Stimulated activated CD4-positive, alpha-beta T cell treated with anti-CD3 and anti-CD28 coated beads, Interleukin-15, amount 100 ng/mL, for 48 hours (primary cell): ENCODE data around the gene STK32C.

Experiments used
- DNase-seq, 2 donors: peaks; one replicate each; pipeline ENCODE4 v3.0.0-alpha.2; 2020; ENCODE audit warnings: low read depth in 2 of 2

The STK32C gene

DNA sequence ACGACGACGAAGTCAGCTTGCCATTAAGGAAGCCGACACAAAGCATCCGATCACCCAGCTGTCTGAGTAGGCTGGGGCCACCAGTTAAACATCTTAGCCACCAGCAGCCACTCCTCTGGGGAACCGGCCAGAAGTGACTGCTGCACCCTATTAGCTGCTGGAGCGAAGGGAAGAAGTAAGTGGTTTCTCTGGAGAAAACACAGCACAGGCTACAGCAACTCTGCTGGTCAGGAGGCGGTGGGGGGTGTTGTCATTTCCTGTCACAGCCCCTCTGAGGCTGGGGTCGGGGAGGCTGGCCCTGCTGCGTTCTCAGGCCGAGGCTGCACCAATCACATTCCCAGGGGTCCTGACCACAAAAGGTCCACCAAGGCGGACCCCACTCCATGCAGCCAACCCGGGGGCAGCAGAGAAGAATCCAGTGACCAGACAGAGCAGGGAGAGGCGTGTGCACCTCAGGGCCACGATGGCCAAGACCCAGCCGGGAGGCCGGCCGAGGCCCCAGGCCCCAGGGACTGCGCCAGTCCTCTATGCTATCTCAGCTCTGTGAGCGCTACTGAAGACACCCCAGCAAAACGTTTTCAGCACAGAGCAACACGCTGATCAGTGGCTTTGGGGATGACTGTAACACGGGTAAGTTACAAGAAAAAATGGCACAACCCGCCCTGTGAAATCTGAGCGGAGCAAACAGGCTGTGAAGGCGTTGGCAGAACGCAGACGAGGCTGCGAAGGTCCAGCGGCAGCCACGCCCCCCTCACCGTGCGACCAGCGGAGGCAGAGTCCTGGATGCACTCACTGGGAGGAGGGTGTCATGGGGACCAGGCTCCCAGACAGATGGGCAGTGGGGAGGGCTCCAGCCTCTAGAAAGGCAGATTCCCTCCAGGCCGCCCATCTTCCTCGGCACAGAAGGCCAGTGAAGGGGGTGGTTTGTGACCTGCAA, 24.8 kb downstream of the STK32C start:
- no peak for DNase-seq

- no peak for DNase-seq
Observed at GRCh38 chr10:132281915-132282666, 25.7 kb downstream of the STK32C start.

GRCh38 chr10:132280646-132281074, 27.1 kb downstream of the STK32C start:
- no peak for DNase-seq

DNA sequence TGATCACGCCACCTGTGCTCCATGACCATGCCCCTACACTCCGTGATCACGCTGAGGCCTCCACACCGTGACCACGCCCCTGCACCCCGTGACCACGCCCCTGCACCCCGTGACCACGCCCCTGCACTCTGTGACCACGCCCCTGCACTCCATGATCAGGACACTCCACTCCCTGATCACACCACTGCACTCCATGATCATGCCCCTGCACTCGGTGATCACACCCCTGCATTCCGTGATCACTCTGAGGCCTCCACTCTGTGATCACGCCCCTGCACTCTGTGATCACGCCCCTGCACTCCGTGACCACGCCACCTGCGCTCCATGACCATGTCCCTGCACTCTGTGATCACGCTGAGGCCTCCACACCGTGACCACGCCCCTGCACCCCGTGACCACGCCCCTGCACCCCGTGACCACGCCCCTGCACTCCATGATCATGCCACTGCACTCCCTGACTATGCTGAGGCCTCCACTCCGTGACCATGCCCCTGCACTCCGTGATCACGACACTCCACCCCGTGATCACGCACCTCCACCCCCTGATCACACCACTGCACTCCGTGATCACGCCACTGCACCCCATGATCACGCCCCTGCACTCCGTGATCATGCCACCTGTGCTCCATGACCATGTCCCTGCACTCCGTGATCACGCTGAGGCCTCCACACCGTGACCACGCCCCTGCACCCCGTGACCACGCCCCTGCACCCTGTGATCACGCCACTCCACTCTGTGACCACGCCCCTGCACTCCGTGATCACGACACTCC, 27.7 kb downstream of the STK32C start:
- no peak for DNase-seq

DNA sequence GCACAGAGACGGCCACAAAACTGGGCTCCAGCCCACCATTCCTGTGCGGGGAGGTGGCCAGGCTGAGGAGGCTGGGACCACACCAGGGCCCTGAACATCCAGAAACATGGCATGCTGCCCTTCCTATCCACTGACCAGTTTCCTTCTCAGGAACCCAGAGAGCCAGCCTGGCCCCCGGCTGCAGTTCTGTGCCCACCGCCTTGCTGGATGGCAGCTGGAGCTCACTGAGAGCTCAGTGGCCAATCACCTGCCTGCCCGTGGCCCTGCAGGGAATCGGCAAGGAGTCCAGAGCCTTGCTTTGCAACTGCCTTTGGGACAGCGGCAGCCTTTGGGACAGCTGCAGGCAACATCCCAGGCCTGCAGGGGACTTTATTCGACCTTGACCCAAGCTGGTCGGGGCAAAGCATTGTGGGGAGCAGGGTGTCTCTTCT, 30.4 kb downstream of the STK32C start:
- no peak for DNase-seq

GRCh38 chr10:132276706-132277105, 31.0 kb downstream of the STK32C start:
- DNase-seq, result no peak

- DNase-seq, result no peak
Observed at GRCh38 chr10:132276179-132276675, 31.5 kb downstream of the STK32C start.

DNA sequence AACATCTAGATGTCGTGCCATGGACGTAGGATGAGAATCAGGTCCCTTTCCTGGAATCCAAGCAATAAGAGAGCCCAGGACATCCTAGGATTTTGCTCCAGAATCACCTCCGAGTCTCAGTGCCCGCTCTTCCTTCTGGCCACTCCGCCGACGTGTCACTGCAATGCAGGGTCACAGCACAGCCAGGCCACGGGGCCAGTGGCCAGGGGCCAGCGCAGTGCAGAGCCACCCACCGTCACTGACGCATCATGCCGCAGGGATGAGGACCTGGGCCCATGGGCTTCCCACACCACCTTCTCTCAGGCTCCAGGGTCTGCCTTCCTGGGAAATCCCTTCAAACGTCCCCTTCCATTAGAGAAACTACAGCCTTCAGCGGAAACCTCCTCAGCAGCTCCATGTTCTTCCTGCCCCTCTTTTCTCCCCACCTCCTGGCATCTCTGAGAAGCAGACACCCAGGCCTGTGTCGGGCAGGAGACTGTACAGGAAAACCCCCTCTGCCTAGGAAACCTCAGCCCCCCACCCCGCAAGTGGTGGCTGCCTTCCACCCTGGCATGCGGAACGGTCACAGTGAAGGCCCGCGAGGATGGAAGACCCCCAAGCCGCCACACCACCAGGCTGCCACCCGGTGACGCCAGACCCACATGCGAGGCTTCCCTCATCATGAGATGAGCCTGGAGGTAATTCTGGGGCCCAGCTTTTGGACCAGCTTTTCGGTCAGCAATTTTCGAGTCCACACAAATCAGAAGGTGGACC, 32.1 kb downstream of the STK32C start:
- DNase-seq, result no peak

DNA sequence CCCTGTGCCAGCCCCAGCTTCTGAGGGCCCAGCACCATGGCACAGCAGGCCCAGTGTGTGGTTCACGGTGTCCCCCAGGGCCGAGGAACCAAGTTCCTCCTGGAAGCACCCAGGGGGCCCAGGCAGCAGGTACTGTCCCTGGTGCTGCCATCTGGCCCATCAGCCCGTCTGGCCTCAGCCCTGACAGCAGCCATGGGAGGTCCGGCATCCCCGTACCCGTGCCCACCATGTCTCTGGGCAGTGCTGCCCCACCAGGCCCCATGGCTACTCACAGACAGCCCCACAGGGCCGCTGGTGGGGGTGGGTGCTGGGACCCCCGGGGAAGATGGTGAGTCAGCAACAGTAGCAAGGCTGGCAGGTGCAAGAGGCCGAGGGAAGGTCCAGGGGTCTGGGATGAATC, 32.8 kb downstream of the STK32C start:
- DNase-seq, result no peak

- DNase-seq, result no peak
Observed at GRCh38 chr10:132274581-132274980, 33.2 kb downstream of the STK32C start.

DNA sequence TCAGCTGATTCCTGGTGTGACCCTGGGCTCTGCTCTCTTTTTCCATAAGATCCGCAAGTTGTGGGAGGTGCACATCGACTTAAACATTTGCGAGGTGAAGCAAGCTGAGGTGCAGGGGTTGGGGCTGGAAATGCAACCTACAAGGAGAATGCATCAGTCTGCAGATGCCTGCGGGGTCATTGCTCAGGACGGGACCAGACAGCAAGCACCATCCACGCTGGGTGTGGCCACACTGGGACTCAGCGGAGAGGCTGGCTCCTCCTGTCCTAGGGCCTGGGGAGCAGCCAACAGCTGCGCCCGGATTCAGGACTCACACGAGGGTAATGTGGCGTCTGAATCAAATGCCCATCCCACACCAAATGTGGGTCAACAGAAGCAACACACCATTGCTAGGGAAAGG, 33.8 kb downstream of the STK32C start:
- no peak for DNase-seq

- DNase-seq, result no peak
Observed at GRCh38 chr10:132273304-132273944, 34.3 kb downstream of the STK32C start.

DNA sequence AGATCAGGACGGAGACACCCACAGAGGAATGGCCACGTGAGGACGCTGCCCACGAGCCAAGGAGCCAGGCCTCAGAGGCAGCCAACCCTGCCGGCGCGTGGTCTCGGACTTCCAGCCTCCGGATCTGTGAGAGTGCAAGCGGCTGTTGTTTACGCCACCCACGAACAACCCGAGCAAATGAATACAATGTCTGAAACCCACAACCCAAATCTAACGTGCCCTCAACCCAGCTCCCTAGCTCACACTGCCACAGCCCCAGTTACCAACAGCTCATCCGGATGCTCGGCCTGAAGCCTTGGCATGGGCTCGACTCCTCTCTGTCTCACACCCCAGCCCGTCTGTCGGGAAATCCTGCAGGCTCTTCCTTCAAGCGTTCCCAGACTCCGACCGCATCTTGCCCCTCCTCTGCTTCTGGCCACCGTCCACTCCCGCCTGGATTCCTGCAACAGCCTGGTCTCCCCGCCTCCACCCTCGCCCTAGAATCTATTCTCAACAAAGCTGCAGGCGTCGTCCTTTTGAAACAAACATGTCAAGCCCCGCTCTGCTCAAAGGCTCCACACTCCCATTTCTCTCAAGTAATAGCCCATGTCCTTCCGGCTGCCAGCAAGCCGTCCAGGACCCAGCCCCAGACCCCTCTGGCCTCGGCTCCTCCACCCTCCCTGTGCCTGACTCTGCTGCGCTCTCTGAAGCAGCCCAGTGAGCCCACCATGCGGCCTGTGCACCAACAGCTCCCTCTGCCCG, 35.3 kb downstream of the STK32C start:
- no peak for DNase-seq

DNA sequence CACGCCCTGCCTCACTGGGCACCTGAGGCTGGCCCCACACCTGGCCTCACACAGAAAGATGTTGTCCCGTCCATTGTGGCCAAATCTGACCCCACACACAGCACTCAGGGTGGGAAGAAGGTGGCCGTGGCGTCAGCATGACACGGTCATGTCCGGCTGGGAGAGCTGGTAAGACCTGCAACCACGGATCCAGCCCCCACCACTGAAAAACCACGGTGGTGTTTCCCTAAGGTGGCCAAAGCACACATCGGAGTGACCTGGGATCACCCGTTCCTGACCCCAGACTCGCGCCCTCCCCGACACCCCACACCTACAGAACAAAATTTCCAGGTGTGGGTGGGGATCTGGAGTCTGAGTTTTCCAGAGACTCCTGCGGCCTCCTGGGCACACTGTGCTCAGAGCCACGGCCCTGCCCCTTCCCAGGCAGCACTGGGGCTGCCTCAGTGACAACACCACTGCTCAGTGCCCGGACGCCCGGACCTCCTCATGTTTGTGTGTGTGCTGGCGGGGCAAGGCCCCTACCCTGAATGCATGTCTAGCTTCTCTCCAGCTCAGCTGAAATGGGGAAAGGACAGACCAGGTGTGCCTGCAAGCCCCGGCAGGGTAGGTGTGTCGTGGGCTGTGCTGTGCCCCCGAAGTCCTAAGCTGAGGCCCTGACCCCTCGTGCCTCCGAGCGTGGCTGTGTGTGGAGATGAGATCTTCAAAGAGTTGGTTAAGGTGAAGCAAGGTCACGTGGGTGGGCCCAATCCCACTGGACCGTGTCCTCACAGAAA, 36.1 kb downstream of the STK32C start:
- no peak for DNase-seq

GRCh38 chr10:132270721-132271457, 36.9 kb downstream of the STK32C start:
- no peak for DNase-seq

DNA sequence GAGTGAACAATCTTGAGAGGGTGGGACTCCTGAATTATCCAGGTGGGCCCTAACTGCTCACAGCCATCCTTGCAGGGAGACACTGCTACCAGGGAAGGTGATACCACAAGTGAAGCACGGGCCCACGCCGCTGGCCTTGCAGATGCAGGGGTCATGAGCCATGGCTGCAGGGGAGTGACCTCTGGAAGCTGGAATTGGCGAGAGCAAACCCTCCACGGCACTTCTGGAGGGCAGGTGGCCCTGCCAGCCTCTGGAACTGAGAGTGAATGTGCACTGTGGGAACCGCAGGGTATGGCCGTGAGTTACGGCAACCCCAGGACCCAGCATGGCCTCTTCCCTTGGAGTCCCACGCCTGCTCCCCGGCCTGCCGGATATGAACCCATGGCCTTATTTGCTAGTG, 37.5 kb downstream of the STK32C start:
- no peak for DNase-seq

- no peak for DNase-seq
Observed at GRCh38 chr10:132269266-132270230, 38.2 kb downstream of the STK32C start.
